Caco-2 (cell line): Measurements from ENCODE around the gene LCTL. TPM values are rescaled to one million over a fixed set of nuclear protein-coding genes. Genes with fewer than 3 reads are reported as not detected.

Experiments used
- BruUV-seq: library from RNA; stranded (reverse); fragments of 400-500 nt; replicated peaks from 2 replicates; lab custom pipeline; 2021; lab: Mats Ljungman, UMichigan
- CTCF ChIA-PET: fragments of 300-600 bp; sonication (Branson Sonifier 250); formaldehyde crosslinking; loops from one replicate; lab custom pipeline; 2022; ENCODE audit warnings: antibody characterized with exemption; lab: Charles Lee
- POLR2A ChIA-PET: fragments of 300-600 bp; sonication (Branson Sonifier 250); formaldehyde crosslinking; loops from one replicate; lab custom pipeline; 2022; ENCODE audit warnings: antibody characterized with exemption; lab: Charles Lee
- DNase-seq, 2 experiments: peaks; one replicate each; pipeline versions ENCODE4 v3.0.0 to v3.0.0-alpha.2; 2020 to 2022
- H3K27me3 ChIP-seq: replicated peaks from 2 replicates; pipeline ENCODE4 v1.6.0; 2011; ENCODE audit warnings: low read length; ENCODE audit not compliant: control insufficient read depth, insufficient read depth
- H3K36me3 ChIP-seq: 2 replicates; pipeline ENCODE4 v1.5.1; 2011; ENCODE audit warnings: low read length; ENCODE audit not compliant: control insufficient read depth, insufficient read depth
- H3K4me1 ChIP-seq: fragments of 250-450 bp; sonication (Bioruptor Pico); 2 replicates; pipeline ENCODE4 v1.5.1; 2020; ENCODE audit warnings: mild to moderate bottlenecking
- H3K4me3 ChIP-seq: 2 replicates; pipeline ENCODE4 v1.5.1; 2011; ENCODE audit warnings: low read depth, mild to moderate bottlenecking, control low read depth, low read length
- H3K9me3 ChIP-seq: fragments of 250-450 bp; sonication (Bioruptor Pico); 2 replicates; pipeline ENCODE4 v1.5.1; 2020; ENCODE audit warnings: mild to moderate bottlenecking, moderate library complexity
- H3K27ac Mint-ChIP-seq: one replicate; pipeline ENCODE4 v1.8.0; 2022; ENCODE audit warnings: mixed read lengths; ENCODE audit not compliant: unreplicated experiment
- H3K27me3 Mint-ChIP-seq: one replicate; pipeline ENCODE4 v1.8.0; 2022; ENCODE audit warnings: mixed read lengths; ENCODE audit not compliant: insufficient read depth, unreplicated experiment
- H3K36me3 Mint-ChIP-seq: one replicate; pipeline ENCODE4 v1.8.0; 2022; ENCODE audit warnings: mild to moderate bottlenecking, mixed read lengths; ENCODE audit not compliant: insufficient read depth, unreplicated experiment
- H3K4me1 Mint-ChIP-seq: one replicate; pipeline ENCODE4 v1.8.0; 2022; ENCODE audit warnings: low read depth, mixed read lengths; ENCODE audit not compliant: unreplicated experiment
- H3K4me3 Mint-ChIP-seq: one replicate; pipeline ENCODE4 v1.8.0; 2022; ENCODE audit warnings: mild to moderate bottlenecking, moderate library complexity, mixed read lengths; ENCODE audit not compliant: unreplicated experiment
- H3K9me3 Mint-ChIP-seq: one replicate; pipeline ENCODE4 v1.8.0; 2022; ENCODE audit warnings: mixed read lengths; ENCODE audit not compliant: unreplicated experiment
- intact Hi-C: fragments of 100-400 bp; cut with micrococcal nuclease; formaldehyde crosslinking; loops from one replicate; pipeline ENCODE4 v1.10.0; 2022; ENCODE audit not compliant: unreplicated experiment
- total RNA-seq: library from RNA; stranded (reverse); gene quantifications from 2 replicates; pipeline ENCODE4 v1.2.3, GENCODE V29; 2022
- TF ChIP-seq, protein P1 (sequence below), 2 experiments: fragments of 200-600 bp in 1 of 2; IDR thresholded peaks; 1 replicate in 1 of 2; 2 replicates in 1 of 2; pipeline versions ENCODE4 v1.5.1 to v1.8.0; 2011 to 2022; ENCODE audit warnings: antibody characterized with exemption in 1 of 2, control low read depth in 1 of 2, inconsistent platforms in 1 of 2, low read depth in 1 of 2, low read length in 1 of 2, mild to moderate bottlenecking in 1 of 2, moderate library complexity in 1 of 2; ENCODE audit not compliant: insufficient read depth in 1 of 2, severe bottlenecking in 1 of 2, unreplicated experiment in 1 of 2

The LCTL gene
- total RNA-seq, 1 experiment from 2014 or later, result not detected

DNA sequence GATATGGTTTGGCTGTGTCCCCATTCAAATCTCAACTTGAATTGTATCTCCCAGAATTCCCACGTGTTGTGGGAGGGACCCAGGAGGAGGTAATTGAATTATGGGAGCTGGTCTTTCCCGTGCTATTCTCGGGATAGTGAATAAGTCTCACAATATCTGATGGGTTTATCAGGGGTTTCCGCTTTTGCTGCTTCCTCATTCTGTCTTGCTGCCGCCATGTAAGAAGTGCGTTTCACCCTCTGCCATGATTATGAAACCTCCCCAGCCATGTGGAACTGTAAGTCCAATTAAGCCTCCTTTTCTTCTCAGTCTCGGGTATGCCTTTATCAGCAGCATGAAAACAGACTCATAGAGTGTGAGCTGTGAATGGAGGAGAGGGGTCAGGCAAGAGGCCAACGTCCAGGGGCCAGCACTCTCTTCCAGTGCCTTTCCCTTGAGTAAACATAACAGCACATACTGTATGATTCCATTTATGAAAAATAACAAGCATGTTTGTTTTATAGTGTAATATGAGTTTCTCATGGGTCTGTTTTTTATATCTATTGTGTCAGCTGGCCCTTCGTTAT lies 16.3 kb upstream of the LCTL start:
- Histone ChIP-seq H3K4me3 (no peak overlapping the region), H3K9me3 (no peaks in the 10 kb centered on the region), H3K36me3 (no peaks in the 10 kb centered on the region), H3K27me3 (no peaks in the 10 kb centered on the region), H3K4me1 (peaks cover 8% of the 10 kb centered on the region; the same call in 1 of the 2 replicates)
- Mint-ChIP-seq H3K4me3 (no peak overlapping the region), H3K27me3 (no peaks in the 10 kb centered on the region), H3K27ac (no peak overlapping the region), H3K4me1 (peaks cover 7% of the 10 kb centered on the region), H3K9me3 (no peaks in the 10 kb centered on the region), H3K36me3 (peaks cover 6% of the 10 kb centered on the region)
- intact Hi-C loops, result no loop called here
- TF ChIP-seq, protein P1, sequence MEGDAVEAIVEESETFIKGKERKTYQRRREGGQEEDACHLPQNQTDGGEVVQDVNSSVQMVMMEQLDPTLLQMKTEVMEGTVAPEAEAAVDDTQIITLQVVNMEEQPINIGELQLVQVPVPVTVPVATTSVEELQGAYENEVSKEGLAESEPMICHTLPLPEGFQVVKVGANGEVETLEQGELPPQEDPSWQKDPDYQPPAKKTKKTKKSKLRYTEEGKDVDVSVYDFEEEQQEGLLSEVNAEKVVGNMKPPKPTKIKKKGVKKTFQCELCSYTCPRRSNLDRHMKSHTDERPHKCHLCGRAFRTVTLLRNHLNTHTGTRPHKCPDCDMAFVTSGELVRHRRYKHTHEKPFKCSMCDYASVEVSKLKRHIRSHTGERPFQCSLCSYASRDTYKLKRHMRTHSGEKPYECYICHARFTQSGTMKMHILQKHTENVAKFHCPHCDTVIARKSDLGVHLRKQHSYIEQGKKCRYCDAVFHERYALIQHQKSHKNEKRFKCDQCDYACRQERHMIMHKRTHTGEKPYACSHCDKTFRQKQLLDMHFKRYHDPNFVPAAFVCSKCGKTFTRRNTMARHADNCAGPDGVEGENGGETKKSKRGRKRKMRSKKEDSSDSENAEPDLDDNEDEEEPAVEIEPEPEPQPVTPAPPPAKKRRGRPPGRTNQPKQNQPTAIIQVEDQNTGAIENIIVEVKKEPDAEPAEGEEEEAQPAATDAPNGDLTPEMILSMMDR (IDR thresholded peaks at IDR 0.05; ENCODE audit: insufficient read depth in 1 of 2, low read depth in 1 of 2, low read length in 1 of 2, severe bottlenecking in 1 of 2, unreplicated experiment in 1 of 2), result no peak
- CTCF ChIA-PET, result no interaction called here
- POLR2A ChIA-PET, result no interaction called here
- no TSS peak for BruUV-seq
- DNase-seq, result no peak

DNA sequence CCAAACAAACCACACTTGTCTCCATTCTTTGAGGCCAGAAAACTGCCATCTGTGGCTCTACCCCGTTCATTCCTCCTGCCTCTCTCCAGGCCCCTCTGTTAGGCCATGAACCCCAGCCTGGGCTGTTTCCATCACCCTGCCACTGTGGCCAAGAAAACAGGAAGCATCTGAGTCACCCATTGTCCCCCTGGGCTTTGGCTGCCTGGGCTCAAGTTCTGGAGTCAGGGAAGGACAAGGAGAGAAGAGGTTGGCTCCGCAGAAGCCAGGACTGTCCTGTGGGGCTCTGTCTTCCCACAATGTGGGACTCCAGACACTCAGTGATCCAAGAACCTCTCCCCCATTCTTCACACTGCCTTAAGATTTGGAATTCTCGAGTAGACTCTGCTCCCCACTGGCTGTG lies 14.8 kb upstream of the LCTL start:
- ChIA-PET CTCF (interaction anchor here (0.6 kb wide), 1 partner anchor 12 kb away, joined by 4 read pairs; no protein-coding TSS in a partner anchor), POLR2A (no interaction called here)
- Histone ChIP-seq H3K9me3 (no peaks in the 10 kb centered on the region), H3K4me3 (no peak overlapping the region), H3K4me1 (peaks cover 8% of the 10 kb centered on the region; the same call in 1 of the 2 replicates), H3K36me3 (no peaks in the 10 kb centered on the region), H3K27me3 (no peaks in the 10 kb centered on the region)
- Mint-ChIP-seq H3K27me3 (no peaks in the 10 kb centered on the region), H3K4me1 (peaks cover 7% of the 10 kb centered on the region), H3K9me3 (no peaks in the 10 kb centered on the region), H3K36me3 (peaks cover 6% of the 10 kb centered on the region), H3K27ac (no peak overlapping the region), H3K4me3 (no peak overlapping the region)
- BruUV-seq, result no TSS peak
- DNase-seq, result no peak
- TF ChIP-seq, protein P1 (IDR thresholded peaks at IDR 0.05; ENCODE audit: insufficient read depth in 1 of 2, low read depth in 1 of 2, low read length in 1 of 2, severe bottlenecking in 1 of 2, unreplicated experiment in 1 of 2), result no peak
- intact Hi-C loops, result no loop called here

DNA sequence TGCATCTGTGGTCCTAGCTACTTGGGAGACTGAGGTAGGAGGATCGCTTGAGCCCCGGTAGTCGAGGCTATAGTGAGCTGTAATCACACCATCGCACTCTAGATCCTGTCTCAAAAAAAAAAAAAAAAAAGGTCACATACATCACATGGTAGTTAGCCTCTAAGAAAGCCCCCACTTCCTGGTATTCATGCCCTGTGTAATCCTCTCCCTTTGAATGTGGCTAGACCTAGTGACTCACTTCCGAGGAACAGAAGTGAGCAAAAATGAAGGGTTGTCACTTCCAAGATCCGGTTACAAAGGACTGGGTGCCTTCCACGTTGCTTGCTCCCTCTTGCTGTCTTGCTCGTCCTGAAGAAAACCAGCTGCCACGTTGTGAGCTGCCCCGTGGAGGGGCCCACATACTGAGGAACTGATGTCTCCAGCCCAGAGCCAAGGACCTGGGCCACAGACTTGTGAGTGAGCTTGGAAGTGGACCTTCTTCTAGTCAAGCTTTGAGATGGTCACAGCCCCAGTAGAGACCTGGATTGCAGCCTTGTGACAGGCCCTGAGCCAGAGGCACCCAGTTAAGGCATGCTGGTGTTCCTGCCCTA lies 12.6 kb upstream of the LCTL start:
- CTCF ChIA-PET, result interaction anchor here (0.7 kb wide), 1 partner anchor 192 kb away, joined by 3 read pairs; no protein-coding TSS in a partner anchor
- TF ChIP-seq, protein P1 (IDR thresholded peaks at IDR 0.05; ENCODE audit: insufficient read depth in 1 of 2, low read depth in 1 of 2, low read length in 1 of 2, severe bottlenecking in 1 of 2, unreplicated experiment in 1 of 2), result no peak

More for the DNA sequence above, 12.6 kb upstream of the LCTL start:
- Mint-ChIP-seq H3K27ac (no peak overlapping the region), H3K9me3 (no peaks in the 10 kb centered on the region), H3K4me3 (no peak overlapping the region), H3K36me3 (peaks cover 6% of the 10 kb centered on the region), H3K27me3 (no peaks in the 10 kb centered on the region), H3K4me1 (peaks cover 7% of the 10 kb centered on the region)
- no peaks in the 10 kb centered on the region for H3K36me3 ChIP-seq
- POLR2A ChIA-PET, result no interaction called here
- no TSS peak for BruUV-seq
- no peak overlapping the region for H3K4me3 ChIP-seq
- no peaks in the 10 kb centered on the region for H3K9me3 ChIP-seq
- DNase-seq, result no peak
- H3K27me3 ChIP-seq, result no peaks in the 10 kb centered on the region
- intact Hi-C loops, result no loop called here
- H3K4me1 ChIP-seq, result peaks cover 8% of the 10 kb centered on the region; the same call in 1 of the 2 replicates
